Mesendoderm (in vitro differentiated cells): ENCODE measurements around the gene RGS10.

Experiments used
- DNase-seq: peaks from one replicate; pipeline ENCODE4 v3.0.0; 2013
- H2AK5ac ChIP-seq: 2 replicates; pipeline ENCODE4 v1.6.1; 2013; ENCODE audit warnings: low read length, inconsistent platforms
- H2BK120ac ChIP-seq: 2 replicates; pipeline ENCODE4 v1.6.1; 2013; ENCODE audit warnings: low read depth, mild to moderate bottlenecking, low read length, moderate library complexity, mixed read lengths
- H2BK15ac ChIP-seq: replicated peaks from 2 replicates; pipeline ENCODE4 v1.6.1; 2013; ENCODE audit warnings: low read depth, mild to moderate bottlenecking, moderate library complexity
- H2BK5ac ChIP-seq: 2 replicates; pipeline ENCODE4 v1.6.1; 2013; ENCODE audit warnings: low read length, inconsistent platforms
- H3K18ac ChIP-seq: 2 replicates; pipeline ENCODE4 v1.6.1; 2013; ENCODE audit warnings: mild to moderate bottlenecking, low read length, mixed read lengths
- H3K23ac ChIP-seq: one replicate; pipeline ENCODE4 v1.6.1; 2013; ENCODE audit warnings: low read length
- H3K27ac ChIP-seq: 2 replicates; pipeline ENCODE4 v1.5.1; 2013; ENCODE audit warnings: low read depth, mild to moderate bottlenecking, inconsistent platforms, low read length, moderate library complexity
- H3K27me3 ChIP-seq: 2 replicates; pipeline ENCODE4 v1.6.1; 2013; ENCODE audit warnings: low read length, control low read depth, mild to moderate bottlenecking, inconsistent platforms; ENCODE audit not compliant: insufficient read depth, poor library complexity
- H3K36me3 ChIP-seq: 2 replicates; pipeline ENCODE4 v1.6.1; 2013; ENCODE audit warnings: low read length, inconsistent platforms; ENCODE audit not compliant: control insufficient read depth, insufficient read depth
- H3K4ac ChIP-seq: one replicate; pipeline ENCODE4 v1.6.1; 2013; ENCODE audit warnings: low read depth, mild to moderate bottlenecking, low read length, moderate library complexity
- H3K4me1 ChIP-seq: 2 replicates; pipeline ENCODE4 v1.6.1; 2013; ENCODE audit warnings: low read depth, low read length, inconsistent platforms; ENCODE audit not compliant: control insufficient read depth
- H3K4me2 ChIP-seq: 2 replicates; pipeline ENCODE4 v1.6.1; 2013; ENCODE audit warnings: low read length
- H3K4me3 ChIP-seq: 2 replicates; pipeline ENCODE4 v1.5.1; 2013; ENCODE audit warnings: mild to moderate bottlenecking, low read length
- H3K56ac ChIP-seq: one replicate; pipeline ENCODE4 v1.6.1; 2013; ENCODE audit warnings: low read length
- H3K79me1 ChIP-seq: 2 replicates; pipeline ENCODE4 v1.6.1; 2013; ENCODE audit warnings: low read length, inconsistent platforms
- H3K79me2 ChIP-seq: 2 replicates; pipeline ENCODE4 v1.6.1; 2013; ENCODE audit warnings: mild to moderate bottlenecking, low read length; ENCODE audit not compliant: control insufficient read depth, insufficient read depth
- H3K9ac ChIP-seq: 2 replicates; pipeline ENCODE4 v1.6.1; 2013; ENCODE audit warnings: low read length, inconsistent platforms
- H4K5ac ChIP-seq: one replicate; pipeline ENCODE4 v1.6.1; 2013; ENCODE audit warnings: low read length
- H4K8ac ChIP-seq: one replicate; pipeline ENCODE4 v1.6.1; 2013; ENCODE audit warnings: low read depth, mild to moderate bottlenecking, control low read depth, low read length, moderate library complexity
- WGBS: extraction: QIAGEN DNeasy Blood & Tissue Kit; methylation state at CpG from one replicate; pipeline ENCODE4 v1.1.7; 2013; ENCODE audit warnings: low lambda C conversion rate, missing lambda C conversion rate; ENCODE audit not compliant: insufficient coverage; ENCODE audit errors: extremely low coverage; 5-methylcytosine and 5-hydroxymethylcytosine counted together

The RGS10 gene

GRCh38 chr10:119491966-119492757 is 50.4 kb downstream of the RGS10 start:
- Histone ChIP-seq H4K8ac (no peak overlapping the region), H3K4me1 (no peaks in the 10 kb centered on the region), H2BK120ac (no peak overlapping the region), H3K4ac (no peak overlapping the region), H3K27ac (no peak overlapping the region), H3K18ac (no peak overlapping the region), H3K23ac (no peak overlapping the region), H3K36me3 (no peaks in the 10 kb centered on the region), H3K4me2 (no peak overlapping the region), H3K79me1 (no peaks in the 10 kb centered on the region), H2BK5ac (no peak overlapping the region), H3K56ac (no peak overlapping the region), H3K9ac (no peak overlapping the region), H3K4me3 (no peak overlapping the region), H4K5ac (no peak overlapping the region), H3K79me2 (no peaks in the 10 kb centered on the region), H2BK15ac (no peak overlapping the region), H3K27me3 (no peaks in the 10 kb centered on the region), H2AK5ac (no peak overlapping the region)
- no peak for DNase-seq
- WGBS: no CpG with 5 or more reads among the region's 6 CpGs

GRCh38 chr10:119489991-119490326 is 52.6 kb downstream of the RGS10 start:
- Histone ChIP-seq H3K79me1 (no peaks in the 10 kb centered on the region), H3K4me2 (no peak overlapping the region), H4K8ac (no peak overlapping the region), H2AK5ac (no peak overlapping the region), H3K23ac (no peak overlapping the region), H3K4me3 (no peak overlapping the region), H4K5ac (no peak overlapping the region), H3K56ac (peak overlapping the region; percentile 49), H3K18ac (no peak overlapping the region), H3K4ac (no peak overlapping the region), H3K27me3 (no peaks in the 10 kb centered on the region), H2BK120ac (no peak overlapping the region), H3K36me3 (no peaks in the 10 kb centered on the region), H3K9ac (no peak overlapping the region), H3K79me2 (no peaks in the 10 kb centered on the region), H2BK15ac (no peak overlapping the region), H3K27ac (no peak overlapping the region), H2BK5ac (no peak overlapping the region), H3K4me1 (no peaks in the 10 kb centered on the region)
- no peak for DNase-seq
- WGBS: no CpG with 5 or more reads among the region's 5 CpGs

GRCh38 chr10:119488675-119489074 is 53.8 kb downstream of the RGS10 start:
- no peak overlapping the region for H3K18ac ChIP-seq
- H4K8ac ChIP-seq: no peak overlapping the region
- no peaks in the 10 kb centered on the region for H3K79me1 ChIP-seq
- H3K9ac ChIP-seq: no peak overlapping the region
- no peak for DNase-seq
- no peak overlapping the region for H2BK5ac ChIP-seq
- no peak overlapping the region for H2BK15ac ChIP-seq
- no peaks in the 10 kb centered on the region for H3K36me3 ChIP-seq
- no peak overlapping the region for H3K23ac ChIP-seq
- no peaks in the 10 kb centered on the region for H3K4me1 ChIP-seq
- no peak overlapping the region for H3K56ac ChIP-seq
- H3K4ac ChIP-seq: no peak overlapping the region
- no peak overlapping the region for H3K4me3 ChIP-seq
- no peak overlapping the region for H2BK120ac ChIP-seq
- H3K27ac ChIP-seq: no peak overlapping the region
- no peak overlapping the region for H3K4me2 ChIP-seq
- no peaks in the 10 kb centered on the region for H3K27me3 ChIP-seq
- no CpG with 5 or more reads among the region's 7 CpGs for WGBS
- no peak overlapping the region for H4K5ac ChIP-seq
- H2AK5ac ChIP-seq: no peak overlapping the region
- no peaks in the 10 kb centered on the region for H3K79me2 ChIP-seq

- no peak overlapping the region for H3K4me3 ChIP-seq
- H4K5ac ChIP-seq: no peak overlapping the region
- H2BK5ac ChIP-seq: no peak overlapping the region
- no peaks in the 10 kb centered on the region for H3K4me1 ChIP-seq
- no peak overlapping the region for H4K8ac ChIP-seq
- no peak overlapping the region for H2AK5ac ChIP-seq
- H2BK15ac ChIP-seq: no peak overlapping the region
- no peak overlapping the region for H3K27ac ChIP-seq
- DNase-seq: no peak
- H3K4me2 ChIP-seq: no peak overlapping the region
- no peak overlapping the region for H3K18ac ChIP-seq
- H3K56ac ChIP-seq: no peak overlapping the region
- H3K23ac ChIP-seq: no peak overlapping the region
- no peaks in the 10 kb centered on the region for H3K36me3 ChIP-seq
- no peaks in the 10 kb centered on the region for H3K27me3 ChIP-seq
- no peak overlapping the region for H3K9ac ChIP-seq
- no peak overlapping the region for H2BK120ac ChIP-seq
- no peak overlapping the region for H3K4ac ChIP-seq
- no CpG with 5 or more reads among the region's 9 CpGs for WGBS
- H3K79me2 ChIP-seq: no peaks in the 10 kb centered on the region
- H3K79me1 ChIP-seq: no peaks in the 10 kb centered on the region
Measured at GRCh38 chr10:119483839-119484238, 58.7 kb downstream of the RGS10 start.

- Histone ChIP-seq H3K4ac (no peak overlapping the region), H2AK5ac (no peak overlapping the region), H3K56ac (no peak overlapping the region), H2BK5ac (no peak overlapping the region), H3K9ac (no peak overlapping the region), H3K18ac (no peak overlapping the region), H3K4me3 (no peak overlapping the region), H3K27ac (no peak overlapping the region), H3K36me3 (no peaks in the 10 kb centered on the region), H3K4me1 (no peaks in the 10 kb centered on the region), H4K5ac (no peak overlapping the region), H3K4me2 (no peak overlapping the region), H3K79me1 (no peaks in the 10 kb centered on the region), H2BK120ac (no peak overlapping the region), H3K79me2 (no peaks in the 10 kb centered on the region), H3K23ac (no peak overlapping the region), H4K8ac (no peak overlapping the region), H2BK15ac (no peak overlapping the region), H3K27me3 (peaks cover 4% of the 10 kb centered on the region)
- no peak for DNase-seq
- WGBS: no CpG with 5 or more reads among the region's 6 CpGs
Measured at GRCh38 chr10:119483001-119483400, 59.5 kb downstream of the RGS10 start.
